H1 (cell line): ENCODE measurements around the gene KIAA1671.

Experiments used
- CHD2 ChIP-seq: IDR thresholded peaks from 2 replicates; pipeline ENCODE4 v1.6.1; 2012; ENCODE audit warnings: low read length, improper control_type of control experiment
- CTCF ChIP-seq, 3 experiments: IDR thresholded peaks; 1 replicate in 2 of 3; 2 replicates in 1 of 3; pipeline versions ENCODE4 v1.5.1 to v1.6.1; 2011; ENCODE audit warnings: low read length in 3 of 3, mild to moderate bottlenecking in 3 of 3, inconsistent platforms in 2 of 3, low read depth in 1 of 3, moderate library complexity in 1 of 3; ENCODE audit not compliant: insufficient read depth in 1 of 3; ENCODE audit errors: control extremely low read depth in 1 of 3
- EGR1 ChIP-seq: IDR thresholded peaks from 2 replicates; pipeline ENCODE4 v1.6.1; 2011; ENCODE audit warnings: low read depth, low read length, borderline replicate concordance
- EP300 ChIP-seq, 2 experiments: IDR thresholded peaks; 1 replicate in 1 of 2; 2 replicates in 1 of 2; pipeline ENCODE4 v1.6.1; 2011 to 2012; ENCODE audit warnings: low read depth in 2 of 2, low read length in 2 of 2, mild to moderate bottlenecking in 2 of 2, borderline replicate concordance in 1 of 2, inconsistent platforms in 1 of 2, moderate library complexity in 1 of 2
- EZH2 ChIP-seq: fragments of 200-600 bp; sonication (generic); IDR thresholded peaks from 2 replicates; pipeline ENCODE4 v1.7.1; 2012; ENCODE audit warnings: low read depth, mild to moderate bottlenecking, moderate library complexity, low read length, inconsistent platforms; ENCODE audit not compliant: severe bottlenecking
- JUN ChIP-seq: IDR thresholded peaks from 2 replicates; pipeline ENCODE4 v1.6.1; 2011; ENCODE audit warnings: low read depth, mild to moderate bottlenecking, improper control_type of control experiment, low read length
- POLR2A ChIP-seq, 2 experiments: IDR thresholded peaks; 1 replicate in 1 of 2; 2 replicates in 1 of 2; pipeline ENCODE4 v1.6.1; 2011; ENCODE audit warnings: low read depth in 2 of 2, low read length in 2 of 2, mild to moderate bottlenecking in 2 of 2; ENCODE audit errors: control extremely low read depth in 1 of 2
- POLR2AphosphoS5 ChIP-seq: IDR thresholded peaks from 2 replicates; pipeline ENCODE4 v1.6.1; 2011; ENCODE audit warnings: low read depth, low read length
- SIRT6 ChIP-seq: IDR thresholded peaks from one replicate; pipeline ENCODE4 v1.7.1; 2012; ENCODE audit warnings: low read length, inconsistent platforms
- SP1 ChIP-seq: IDR thresholded peaks from 2 replicates; pipeline ENCODE4 v1.6.1; 2011; ENCODE audit warnings: low read depth, low read length
- SUZ12 ChIP-seq: fragments of 200-600 bp; sonication (generic); IDR thresholded peaks from 2 replicates; pipeline ENCODE4 v1.6.1; 2012; ENCODE audit warnings: mild to moderate bottlenecking, inconsistent platforms, low read length, moderate library complexity, mixed read lengths
- TAF1 ChIP-seq: IDR thresholded peaks from 2 replicates; pipeline ENCODE4 v1.6.1; 2011; ENCODE audit warnings: mild to moderate bottlenecking, low read depth, low read length
- TCF12 ChIP-seq: IDR thresholded peaks from 2 replicates; pipeline ENCODE4 v1.6.1; 2011; ENCODE audit warnings: low read depth, mild to moderate bottlenecking, low read length

- TF ChIP-seq CTCF (IDR thresholded peaks at IDR 0.05; ENCODE audit: control extremely low read depth in 1 of 3, insufficient read depth in 1 of 3, low read depth in 1 of 3, low read length in 3 of 3) (no peak), SIRT6 (no peak), POLR2AphosphoS5 (no peak), SP1 (no peak), EZH2 (no peak), POLR2A (IDR thresholded peaks at IDR 0.05; ENCODE audit: control extremely low read depth in 1 of 2, low read depth in 2 of 2, low read length in 2 of 2) (no peak), JUN (no peak), EGR1 (no peak), CHD2 (no peak), EP300 (IDR thresholded peaks at IDR 0.05; ENCODE audit: borderline replicate concordance in 1 of 2, low read depth in 2 of 2, low read length in 2 of 2) (no peak), TAF1 (no peak), SUZ12 (no peak), TCF12 (no peak)
These were observed 283.9 kb downstream of the KIAA1671 start for GRCh38 chr22:25236417-25236816.
